SK-N-SH treated with all-trans-retinoic acid at 6 μM for 48 hours (cell line): ENCODE measurements around the gene PGAM1.

Experiments used
- ATAC-seq: fragments of 200-7000 bp; cut with Tn5 transposase; 3 replicates; pipeline ENCODE4 v1.9.1; 2020; ENCODE audit warnings: mild to moderate bottlenecking, moderate library complexity
- ARNTL ChIP-seq: fragments of 450-650 bp; formaldehyde crosslinking; IDR thresholded peaks from 2 replicates; pipeline ENCODE4 v1.5.0; 2020; ENCODE audit warnings: low read depth, mild to moderate bottlenecking, moderate library complexity, borderline replicate concordance
- BACH2 ChIP-seq: fragments of 250-450 bp; sonication (Bioruptor Pico); IDR thresholded peaks from 2 replicates; pipeline ENCODE4 v1.9.0; 2021; ENCODE audit warnings: mild to moderate bottlenecking, borderline replicate concordance
- CSDC2 ChIP-seq: fragments of 250-450 bp; sonication (Bioruptor Pico); IDR thresholded peaks from 2 replicates; pipeline ENCODE4 v1.5.0; 2020; ENCODE audit warnings: mild to moderate bottlenecking, moderate library complexity
- CSRNP3 ChIP-seq: fragments of 250-450 bp; sonication (Bioruptor Pico); IDR thresholded peaks from 2 replicates; pipeline ENCODE4 v1.5.1; 2021; ENCODE audit warnings: mild to moderate bottlenecking, moderate library complexity
- ESRRG ChIP-seq: fragments of 250-450 bp; sonication (Bioruptor Pico); IDR thresholded peaks from 2 replicates; pipeline ENCODE4 v1.6.1; 2021; ENCODE audit warnings: mild to moderate bottlenecking
- GLIS3 ChIP-seq: fragments of 250-450 bp; sonication (Bioruptor Pico); IDR thresholded peaks from 2 replicates; pipeline ENCODE4 v1.5.0; 2020; ENCODE audit warnings: mild to moderate bottlenecking, moderate library complexity
- ISL1 ChIP-seq: fragments of 250-450 bp; sonication (Bioruptor Pico); IDR thresholded peaks from 2 replicates; pipeline ENCODE4 v2.1.2; 2022; ENCODE audit warnings: mild to moderate bottlenecking, moderate library complexity
- OSR1 ChIP-seq: fragments of 250-450 bp; sonication (Bioruptor Pico); IDR thresholded peaks from 2 replicates; pipeline ENCODE4 v1.8.0; 2022; ENCODE audit warnings: moderate library complexity, mild to moderate bottlenecking, inconsistent platforms
- PATZ1 ChIP-seq: fragments of 250-450 bp; sonication (Bioruptor Pico); IDR thresholded peaks from 2 replicates; pipeline ENCODE4 v1.8.0; 2020; ENCODE audit warnings: mild to moderate bottlenecking, moderate library complexity, borderline replicate concordance
- POU6F1 ChIP-seq: fragments of 250-450 bp; sonication (Bioruptor Pico); IDR thresholded peaks from 2 replicates; pipeline ENCODE4 v1.8.0; 2021; ENCODE audit warnings: low read depth, mild to moderate bottlenecking, moderate library complexity, borderline replicate concordance
- PPARA ChIP-seq: fragments of 250-450 bp; sonication (Bioruptor Pico); IDR thresholded peaks from 2 replicates; pipeline ENCODE4 v1.5.0; 2020; ENCODE audit warnings: mild to moderate bottlenecking, borderline replicate concordance
- RARB ChIP-seq: fragments of 250-450 bp; sonication (Bioruptor Pico); IDR thresholded peaks from 2 replicates; pipeline ENCODE4 v1.8.0; 2021; ENCODE audit warnings: mild to moderate bottlenecking, moderate library complexity
- SNAI2 ChIP-seq: fragments of 250-450 bp; sonication (Bioruptor Pico); IDR thresholded peaks from 2 replicates; pipeline ENCODE4 v1.5.0; 2020; ENCODE audit warnings: mild to moderate bottlenecking, moderate library complexity
- TCF4 ChIP-seq: fragments of 250-450 bp; sonication (Bioruptor Pico); IDR thresholded peaks from 2 replicates; pipeline ENCODE4 v1.8.0; 2021; ENCODE audit warnings: mild to moderate bottlenecking, moderate library complexity, borderline replicate concordance
- TOX ChIP-seq: fragments of 250-450 bp; sonication (Bioruptor Pico); IDR thresholded peaks from 2 replicates; pipeline ENCODE4 v1.8.0; 2021; ENCODE audit warnings: mild to moderate bottlenecking, moderate library complexity, borderline replicate concordance
- TSHZ2 ChIP-seq: fragments of 250-450 bp; sonication (Bioruptor Pico); IDR thresholded peaks from 2 replicates; pipeline ENCODE4 v1.5.0; 2020; ENCODE audit warnings: mild to moderate bottlenecking, moderate library complexity
- ZC3H10 ChIP-seq: fragments of 250-450 bp; sonication (Bioruptor Pico); IDR thresholded peaks from 2 replicates; pipeline ENCODE4 v1.5.1; 2021; ENCODE audit warnings: mild to moderate bottlenecking, moderate library complexity
- ZFP3 ChIP-seq: fragments of 250-450 bp; sonication (Bioruptor Pico); IDR thresholded peaks from 2 replicates; pipeline ENCODE4 v1.5.0; 2020; ENCODE audit warnings: mild to moderate bottlenecking, moderate library complexity
- ZFP30 ChIP-seq: fragments of 450-650 bp; formaldehyde crosslinking; IDR thresholded peaks from 2 replicates; pipeline ENCODE4 v1.5.0; 2022; ENCODE audit warnings: mild to moderate bottlenecking, moderate library complexity
- ZNF565 ChIP-seq: fragments of 450-650 bp; formaldehyde crosslinking; conservative IDR thresholded peaks from 2 replicates; pipeline ENCODE4 v1.5.0; 2020; ENCODE audit warnings: low read depth, mild to moderate bottlenecking, moderate library complexity
- ZNF70 ChIP-seq: fragments of 450-650 bp; formaldehyde crosslinking; IDR thresholded peaks from 2 replicates; pipeline ENCODE4 v1.5.0; 2020; ENCODE audit warnings: mild to moderate bottlenecking, moderate library complexity
- ZNF8 ChIP-seq: fragments of 450-650 bp; formaldehyde crosslinking; IDR thresholded peaks from 2 replicates; pipeline ENCODE4 v1.5.0; 2020; ENCODE audit warnings: mild to moderate bottlenecking, moderate library complexity

The PGAM1 gene

GRCh38 chr10:97445357-97445721, 19.3 kb downstream of the PGAM1 start (continued):
- TF ChIP-seq CSRNP3 (CRISPR knock-in tag): no peak
- TF ChIP-seq BACH2 (CRISPR knock-in tag): no peak

- TF ChIP-seq ZNF8 (CRISPR knock-in tag) (no peak), PATZ1 (CRISPR knock-in tag) (no peak), ZFP3 (CRISPR knock-in tag) (no peak), ZNF565 (CRISPR knock-in tag) (no peak), ZC3H10 (CRISPR knock-in tag) (no peak), GLIS3 (no peak), CSDC2 (CRISPR knock-in tag) (no peak), ESRRG (CRISPR knock-in tag) (no peak), POU6F1 (CRISPR knock-in tag) (no peak), ISL1 (CRISPR knock-in tag) (no peak), TSHZ2 (no peak), RARB (CRISPR knock-in tag) (no peak), TOX (no peak), CSRNP3 (CRISPR knock-in tag) (no peak), ARNTL (no peak), ZFP30 (CRISPR knock-in tag) (no peak), TCF4 (CRISPR knock-in tag) (no peak), PPARA (CRISPR knock-in tag) (no peak), SNAI2 (no peak)
- peak; percentile 98 for ATAC-seq
Observed at GRCh38 chr10:97445722-97446639, 20.0 kb downstream of the PGAM1 start, which contains the start of the genes EXOSC1 and ZDHHC16. TSS of gene EXOSC1 (minus strand) at chr10:97446006. CDS start at chr10:97445985, 21 bp downstream. TSS of gene ZDHHC16 (plus strand) at chr10:97446175. CDS start at chr10:97451676, 5,501 bp downstream.

- no peak for ATAC-seq
- TF ChIP-seq ZNF8 (CRISPR knock-in tag): no peak
- TF ChIP-seq OSR1 (CRISPR knock-in tag): no peak
- TF ChIP-seq ZNF70 (CRISPR knock-in tag): no peak
- TF ChIP-seq PPARA (CRISPR knock-in tag): no peak
- no peak for TF ChIP-seq TSHZ2
Observed at GRCh38 chr10:97450828-97451227, 24.8 kb downstream of the PGAM1 start.
